Hepatocyte (in vitro differentiated cells): ENCODE results near the gene ATAD2B.

Experiments
- EZH2 ChIP-seq: fragments of 200-600 bp; sonication (generic); IDR thresholded peaks from 2 replicates; pipeline ENCODE4 v1.6.1; 2016; ENCODE audit warnings: antibody characterized with exemption, mild to moderate bottlenecking, borderline replicate concordance
- EZH2phosphoT487 ChIP-seq: fragments of 200-600 bp; sonication (generic); IDR thresholded peaks from one replicate; pipeline ENCODE4 v1.6.1; 2018; ENCODE audit warnings: antibody characterized with exemption, mild to moderate bottlenecking, low read depth, moderate library complexity; ENCODE audit not compliant: unreplicated experiment, severe bottlenecking
- TF ChIP-seq, protein P1 (sequence below): fragments of 200-600 bp; sonication (generic); IDR thresholded peaks from 2 replicates; pipeline ENCODE4 v1.5.1; 2016; ENCODE audit warnings: antibody characterized with exemption, mild to moderate bottlenecking; ENCODE audit not compliant: poor library complexity

DNA sequence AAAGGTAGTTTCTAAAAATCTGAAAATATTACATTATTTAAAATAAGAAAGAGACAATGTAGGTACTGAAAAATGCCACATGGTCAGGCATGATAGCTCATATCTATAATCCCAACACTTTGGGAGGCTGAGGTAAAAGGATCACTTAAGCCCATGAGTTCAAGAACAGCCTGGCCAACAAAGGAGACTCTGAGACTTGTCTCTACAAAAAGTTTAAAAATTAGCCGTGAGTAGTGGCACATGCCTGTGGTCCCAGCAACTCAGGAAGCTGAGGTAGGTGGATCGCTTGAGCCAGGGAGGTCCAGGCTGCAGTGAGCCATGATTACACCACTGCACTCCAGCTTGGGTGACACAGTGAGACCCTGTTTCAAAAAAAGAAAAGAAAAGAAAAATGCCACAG, 21.8 kb downstream of the ATAD2B start:
- no peak for TF ChIP-seq EZH2
- TF ChIP-seq, protein P1, sequence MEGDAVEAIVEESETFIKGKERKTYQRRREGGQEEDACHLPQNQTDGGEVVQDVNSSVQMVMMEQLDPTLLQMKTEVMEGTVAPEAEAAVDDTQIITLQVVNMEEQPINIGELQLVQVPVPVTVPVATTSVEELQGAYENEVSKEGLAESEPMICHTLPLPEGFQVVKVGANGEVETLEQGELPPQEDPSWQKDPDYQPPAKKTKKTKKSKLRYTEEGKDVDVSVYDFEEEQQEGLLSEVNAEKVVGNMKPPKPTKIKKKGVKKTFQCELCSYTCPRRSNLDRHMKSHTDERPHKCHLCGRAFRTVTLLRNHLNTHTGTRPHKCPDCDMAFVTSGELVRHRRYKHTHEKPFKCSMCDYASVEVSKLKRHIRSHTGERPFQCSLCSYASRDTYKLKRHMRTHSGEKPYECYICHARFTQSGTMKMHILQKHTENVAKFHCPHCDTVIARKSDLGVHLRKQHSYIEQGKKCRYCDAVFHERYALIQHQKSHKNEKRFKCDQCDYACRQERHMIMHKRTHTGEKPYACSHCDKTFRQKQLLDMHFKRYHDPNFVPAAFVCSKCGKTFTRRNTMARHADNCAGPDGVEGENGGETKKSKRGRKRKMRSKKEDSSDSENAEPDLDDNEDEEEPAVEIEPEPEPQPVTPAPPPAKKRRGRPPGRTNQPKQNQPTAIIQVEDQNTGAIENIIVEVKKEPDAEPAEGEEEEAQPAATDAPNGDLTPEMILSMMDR: no peak
- no peak for TF ChIP-seq EZH2phosphoT487
